ENCODE results near the gene IGSF3. TPM values are rescaled to one million over a fixed set of nuclear protein-coding genes. Genes with fewer than 3 reads are reported as not detected.

Gene IGSF3
- total RNA-seq, 2 donors from 2014 or later, result 14.9 to 17.6 TPM

DNA sequence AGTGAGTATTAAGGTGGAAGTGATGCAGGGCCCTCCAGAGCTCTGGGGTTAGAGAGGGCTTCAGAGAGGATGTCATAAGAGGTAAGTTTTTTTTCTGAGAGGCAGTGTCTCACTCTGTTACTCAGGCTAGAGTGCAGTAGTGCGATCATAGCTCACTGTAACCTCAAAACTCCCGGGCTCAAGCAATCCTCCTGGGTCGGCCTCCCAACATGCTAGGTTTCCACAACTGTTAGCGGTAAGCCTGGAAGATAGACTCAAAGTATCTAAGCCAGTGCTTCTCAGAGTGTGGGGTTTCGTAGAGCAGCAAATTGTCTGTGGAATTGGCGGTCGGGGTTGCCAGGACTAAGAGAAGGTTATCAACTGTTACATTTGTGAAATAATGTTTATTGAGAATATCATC is 18.6 kb upstream of the IGSF3 start:
- Histone ChIP-seq H3K27ac (no peak overlapping the region), H3K4me3 (no peak overlapping the region), H3K36me3 (no peaks in the 10 kb centered on the region), H3K9me3 (no peaks in the 10 kb centered on the region), H3K27me3 (no peaks in the 10 kb centered on the region), H3K4me1 (no peaks in the 10 kb centered on the region)
- TF ChIP-seq, protein P1, sequence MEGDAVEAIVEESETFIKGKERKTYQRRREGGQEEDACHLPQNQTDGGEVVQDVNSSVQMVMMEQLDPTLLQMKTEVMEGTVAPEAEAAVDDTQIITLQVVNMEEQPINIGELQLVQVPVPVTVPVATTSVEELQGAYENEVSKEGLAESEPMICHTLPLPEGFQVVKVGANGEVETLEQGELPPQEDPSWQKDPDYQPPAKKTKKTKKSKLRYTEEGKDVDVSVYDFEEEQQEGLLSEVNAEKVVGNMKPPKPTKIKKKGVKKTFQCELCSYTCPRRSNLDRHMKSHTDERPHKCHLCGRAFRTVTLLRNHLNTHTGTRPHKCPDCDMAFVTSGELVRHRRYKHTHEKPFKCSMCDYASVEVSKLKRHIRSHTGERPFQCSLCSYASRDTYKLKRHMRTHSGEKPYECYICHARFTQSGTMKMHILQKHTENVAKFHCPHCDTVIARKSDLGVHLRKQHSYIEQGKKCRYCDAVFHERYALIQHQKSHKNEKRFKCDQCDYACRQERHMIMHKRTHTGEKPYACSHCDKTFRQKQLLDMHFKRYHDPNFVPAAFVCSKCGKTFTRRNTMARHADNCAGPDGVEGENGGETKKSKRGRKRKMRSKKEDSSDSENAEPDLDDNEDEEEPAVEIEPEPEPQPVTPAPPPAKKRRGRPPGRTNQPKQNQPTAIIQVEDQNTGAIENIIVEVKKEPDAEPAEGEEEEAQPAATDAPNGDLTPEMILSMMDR (IDR thresholded peaks at IDR 0.05), result no peak
- DNase-seq (ENCODE audit: low spot score), result no peak

DNA sequence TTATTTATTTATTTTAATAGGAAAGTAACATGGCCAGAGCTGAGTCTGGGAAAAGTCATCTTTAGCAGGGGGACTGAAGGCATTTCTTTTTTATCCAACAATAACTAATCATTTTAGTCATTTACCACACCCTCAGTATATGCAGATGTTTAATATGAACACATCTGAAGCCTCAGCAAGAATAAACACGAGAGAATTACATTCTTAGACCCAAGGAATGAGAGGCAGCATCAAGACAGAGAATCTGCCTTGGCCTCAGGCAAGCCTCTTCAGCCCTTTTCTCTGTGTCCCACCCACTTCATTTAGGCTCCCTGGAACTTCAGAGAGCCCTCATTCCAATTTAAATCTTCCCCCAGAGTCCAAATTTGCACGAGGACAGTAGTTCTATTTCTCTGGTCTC is 17.0 kb upstream of the IGSF3 start:
- no peaks in the 10 kb centered on the region for H3K4me1 ChIP-seq
- no peaks in the 10 kb centered on the region for H3K36me3 ChIP-seq
- H3K27ac ChIP-seq, result no peak overlapping the region
- no peak for DNase-seq (ENCODE audit: low spot score)
- no peaks in the 10 kb centered on the region for H3K27me3 ChIP-seq
- no peaks in the 10 kb centered on the region for H3K9me3 ChIP-seq
- TF ChIP-seq, protein P1 (IDR thresholded peaks at IDR 0.05), result no peak
- no peak overlapping the region for H3K4me3 ChIP-seq

DNA sequence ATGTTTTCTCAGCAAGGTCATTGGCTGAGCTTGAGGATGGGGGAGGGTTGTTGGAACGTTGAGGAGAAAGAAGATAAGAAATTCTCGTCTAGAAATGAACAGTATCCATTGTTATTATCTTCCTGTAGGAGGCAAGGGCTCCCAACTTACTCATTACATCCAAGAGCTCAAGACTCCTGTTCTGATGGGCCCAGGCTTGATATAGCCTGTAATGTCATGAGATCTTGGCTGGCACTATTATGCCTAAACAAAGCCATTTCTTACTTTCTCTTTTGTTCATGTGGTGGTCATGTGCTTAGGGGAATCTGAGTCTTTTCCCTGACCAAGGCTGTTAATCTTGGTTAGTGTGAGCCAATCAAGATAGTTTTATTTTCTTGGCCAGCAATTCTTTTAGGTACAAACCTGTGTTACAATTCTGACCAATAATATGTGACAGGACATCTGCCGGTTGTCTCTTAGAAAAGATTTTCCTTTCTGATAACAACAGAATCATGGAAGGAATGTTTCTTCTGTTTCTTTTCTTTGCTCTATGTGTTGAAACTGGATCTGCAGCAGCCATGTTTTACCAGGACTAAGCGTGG is 15.2 kb upstream of the IGSF3 start:
- Histone ChIP-seq H3K36me3 (no peaks in the 10 kb centered on the region), H3K4me1 (no peaks in the 10 kb centered on the region), H3K27me3 (no peaks in the 10 kb centered on the region), H3K27ac (no peak overlapping the region), H3K9me3 (no peaks in the 10 kb centered on the region), H3K4me3 (no peak overlapping the region)
- DNase-seq (ENCODE audit: low spot score), result no peak
- TF ChIP-seq, protein P1 (IDR thresholded peaks at IDR 0.05), result no peak

DNA sequence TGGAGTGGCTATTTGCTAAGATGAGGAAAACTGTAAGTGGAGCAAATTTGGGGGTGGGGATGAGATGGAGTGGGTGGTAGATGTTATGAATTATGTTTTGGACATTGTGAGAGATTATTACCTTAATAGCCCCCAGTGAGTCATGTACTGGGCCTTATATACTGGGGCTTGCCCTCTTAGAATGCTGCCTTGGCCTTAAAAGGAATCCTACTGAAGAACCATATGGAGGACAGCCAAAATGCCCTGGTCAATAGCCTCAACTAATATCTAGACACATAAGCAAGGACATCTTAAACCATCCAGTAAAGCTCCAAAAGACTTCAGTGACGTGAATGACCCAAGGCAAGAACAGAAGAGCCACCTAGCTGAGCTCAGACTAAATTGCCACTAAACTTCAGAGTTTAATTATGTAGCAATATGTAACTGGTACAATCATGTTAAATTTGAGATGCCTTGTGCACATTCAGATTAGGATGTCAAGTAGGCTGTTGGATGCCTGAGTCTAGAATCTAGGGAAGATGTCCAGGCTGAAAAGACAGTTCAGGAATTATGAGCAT is 13.9 kb upstream of the IGSF3 start:
- no peak overlapping the region for H3K27ac ChIP-seq
- no peak for DNase-seq (ENCODE audit: low spot score)
- no peaks in the 10 kb centered on the region for H3K9me3 ChIP-seq
- no peaks in the 10 kb centered on the region for H3K36me3 ChIP-seq
- no peaks in the 10 kb centered on the region for H3K4me1 ChIP-seq
- H3K27me3 ChIP-seq, result no peaks in the 10 kb centered on the region
- H3K4me3 ChIP-seq, result no peak overlapping the region
- TF ChIP-seq, protein P1 (IDR thresholded peaks at IDR 0.05), result no peak

DNA sequence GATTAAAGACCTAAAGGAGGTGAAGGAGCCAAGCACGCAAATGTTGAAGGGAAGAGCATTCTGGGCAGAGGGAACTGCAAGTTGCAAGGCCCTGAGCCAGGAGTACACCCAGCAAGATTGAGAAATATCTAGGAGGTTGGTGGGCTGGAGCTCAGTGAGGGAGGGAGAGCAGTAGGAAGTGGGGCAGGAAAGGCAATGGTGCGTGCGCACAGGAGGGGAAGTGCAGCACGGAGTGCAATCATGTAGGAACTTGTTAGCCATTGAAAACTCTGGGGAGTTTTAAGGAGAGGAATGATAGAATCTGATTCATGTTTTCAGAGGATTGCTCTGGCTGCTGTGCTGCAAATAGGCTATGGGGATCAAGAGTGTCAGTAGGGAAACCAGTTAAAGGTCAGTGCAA is 13.2 kb upstream of the IGSF3 start:
- TF ChIP-seq, protein P1 (IDR thresholded peaks at IDR 0.05), result no peak
- no peak for DNase-seq (ENCODE audit: low spot score)
- Histone ChIP-seq H3K36me3 (no peaks in the 10 kb centered on the region), H3K4me1 (no peaks in the 10 kb centered on the region), H3K4me3 (no peak overlapping the region), H3K27ac (no peak overlapping the region), H3K27me3 (no peaks in the 10 kb centered on the region), H3K9me3 (no peaks in the 10 kb centered on the region)

Data from right atrium auricular region (tissue), 2 donors.